Skin epidermis (tissue), 12 donors: ENCODE results near the gene OPN1SW.

Experiments used
- H3K27ac ChIP-seq, 21 experiments: fragments of 200-600 bp; sonication (generic) in 11 of 21; one replicate each; pipeline ENCODE4 v1.5.0; 2020; ENCODE audit warnings: mild to moderate bottlenecking in 3 of 21, inconsistent platforms in 2 of 21, moderate library complexity in 2 of 21
- H3K4me3 ChIP-seq, 7 experiments: fragments of 200-600 bp; sonication (generic) in 2 of 7; one replicate each; pipeline ENCODE4 v1.5.0; 2020; ENCODE audit warnings: inconsistent platforms in 2 of 7, mild to moderate bottlenecking in 2 of 7, moderate library complexity in 1 of 7

The OPN1SW gene

GRCh38 chr7:128738570-128739047, 37.0 kb downstream of the OPN1SW start:
- Histone ChIP-seq H3K27ac (peak overlapping the region in 20 of 21 experiments; percentile 69 to 97 (median 88)), H3K4me3 (peak overlapping the region; percentile 77 to 99 (median 96))

- peak overlapping the region in 12 of 21 experiments; percentile 77 to 97 (median 89) for H3K27ac ChIP-seq
Observed at GRCh38 chr7:128737867-128738385, 37.7 kb downstream of the OPN1SW start.

GRCh38 chr7:128737441-128737840, 38.2 kb downstream of the OPN1SW start:
- peak overlapping the region in 1 of 21 experiments; percentile 94 for H3K27ac ChIP-seq

More at GRCh38 chr7:128737867-128738385, 37.7 kb downstream of the OPN1SW start:
- no peak overlapping the region for H3K4me3 ChIP-seq

GRCh38 chr7:128735436-128735835, 40.2 kb downstream of the OPN1SW start:
- Histone ChIP-seq H3K4me3 (no peak overlapping the region), H3K27ac (no peak overlapping the region)

More at GRCh38 chr7:128737441-128737840, 38.2 kb downstream of the OPN1SW start:
- H3K4me3 ChIP-seq = no peak overlapping the region

GRCh38 chr7:128734890-128735289, 40.7 kb downstream of the OPN1SW start:
- Histone ChIP-seq H3K27ac (no peak overlapping the region), H3K4me3 (no peak overlapping the region)

DNA sequence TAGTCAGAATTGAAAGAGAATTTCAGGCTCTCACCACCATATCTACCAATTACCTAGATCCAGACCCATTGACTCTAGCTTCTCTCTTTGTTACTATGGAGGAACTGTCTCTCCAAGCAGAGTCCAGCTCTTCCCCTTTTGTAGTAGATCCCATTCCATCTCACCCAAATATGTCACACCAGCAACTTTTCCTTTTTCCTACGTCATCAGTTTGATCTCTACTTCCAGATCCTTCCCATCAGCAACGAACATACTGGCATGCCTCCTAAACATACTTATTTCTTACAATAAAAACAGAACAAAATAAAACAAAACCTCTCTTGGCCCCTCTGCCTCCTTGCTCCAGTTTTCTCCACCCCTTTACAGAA, 42.3 kb downstream of the OPN1SW start:
- Histone ChIP-seq H3K4me3 (no peak overlapping the region), H3K27ac (no peak overlapping the region)

DNA sequence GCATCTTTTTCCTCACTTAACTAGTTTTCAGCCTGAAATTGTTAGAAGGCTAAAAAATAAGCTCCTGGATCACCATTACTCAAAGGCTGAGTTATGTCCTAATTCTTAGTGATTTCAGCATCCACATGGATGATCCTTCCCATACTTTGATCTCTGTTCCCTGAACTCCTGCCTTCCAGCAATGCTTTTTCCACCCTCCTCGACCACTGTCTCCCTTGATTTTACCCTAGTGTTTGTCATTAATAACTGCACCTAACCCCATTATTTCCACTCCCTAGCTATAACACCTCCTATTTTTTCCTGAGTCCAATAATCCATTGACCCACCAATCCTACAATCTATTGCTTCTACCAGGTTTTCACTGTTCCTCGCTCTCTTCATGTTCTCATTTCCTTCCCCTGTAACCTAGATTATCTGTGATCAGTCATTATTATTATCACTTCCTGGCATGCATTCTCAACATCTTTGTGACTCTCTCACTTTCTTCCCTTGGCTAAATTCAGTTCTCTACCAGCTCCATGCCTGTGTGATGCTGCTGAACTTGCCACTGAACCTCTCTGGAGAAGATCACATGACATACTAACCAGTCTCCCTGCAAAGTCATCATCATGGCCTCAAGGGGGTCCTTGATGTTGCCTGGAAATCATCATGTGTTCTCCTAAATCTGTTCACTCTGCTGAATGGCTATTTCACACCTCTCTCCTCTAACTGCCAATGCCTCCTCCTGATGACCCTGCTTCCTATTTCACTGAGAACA, 42.9 kb downstream of the OPN1SW start:
- H3K4me3 ChIP-seq = no peak overlapping the region
- no peak overlapping the region for H3K27ac ChIP-seq

DNA sequence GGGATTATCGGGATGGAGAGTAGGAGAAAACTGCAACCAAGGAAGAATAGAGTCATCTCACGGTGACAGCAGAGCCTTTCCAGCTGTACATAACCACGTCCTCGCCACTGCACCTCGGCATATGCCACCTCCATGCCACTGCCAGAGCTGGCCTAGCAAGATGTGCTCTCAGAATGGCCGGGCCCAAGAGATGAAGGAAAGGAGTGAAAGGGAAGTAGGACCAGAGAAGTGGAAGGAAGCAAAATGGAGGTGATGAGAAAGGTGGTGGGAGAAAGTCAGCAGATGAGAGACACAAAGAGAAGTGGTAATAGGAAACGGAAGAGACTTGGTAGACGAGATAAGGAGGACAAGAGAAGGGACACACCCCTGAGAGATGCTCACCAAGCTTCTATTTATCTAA, 44.4 kb downstream of the OPN1SW start:
- Histone ChIP-seq H3K4me3 (no peak overlapping the region), H3K27ac (no peak overlapping the region)

DNA sequence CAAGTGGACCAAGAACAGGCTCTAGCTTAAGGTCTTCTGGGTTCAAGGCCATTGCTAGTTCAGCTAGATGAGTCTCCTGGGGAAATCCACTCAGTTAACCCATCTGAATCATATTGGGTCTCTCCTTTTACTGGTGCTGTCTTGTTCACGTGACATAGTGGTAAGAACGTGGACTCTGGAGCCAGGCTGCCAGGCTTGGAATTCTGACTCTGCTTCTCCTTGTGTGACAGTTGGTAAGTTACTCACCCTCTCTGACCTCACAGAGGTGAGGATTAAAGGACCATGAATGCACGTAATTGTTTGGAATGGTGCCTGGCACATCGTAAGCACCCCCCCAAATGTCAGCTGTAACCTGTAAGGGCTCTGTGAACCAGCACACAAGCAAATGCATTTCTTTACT, 46.1 kb downstream of the OPN1SW start:
- H3K27ac ChIP-seq = no peak overlapping the region
- H3K4me3 ChIP-seq = no peak overlapping the region

DNA sequence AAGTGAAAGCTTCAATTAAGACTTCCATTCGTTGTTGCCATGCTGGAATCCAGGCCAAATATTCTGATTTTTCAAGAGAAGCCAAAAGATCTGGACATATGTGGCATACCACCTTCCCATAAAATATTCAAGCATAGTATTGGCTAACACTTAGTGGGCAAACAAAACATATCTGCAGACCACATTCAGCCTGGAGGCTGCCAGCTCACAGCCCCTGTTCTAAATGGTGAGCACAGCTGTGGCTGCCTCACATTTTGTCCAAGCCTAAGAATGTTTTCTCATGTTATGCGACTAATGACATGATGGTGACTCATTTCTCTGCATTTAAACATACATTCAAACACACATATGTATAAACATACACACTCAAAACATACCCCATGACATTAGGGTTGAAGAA, 47.0 kb downstream of the OPN1SW start:
- H3K27ac ChIP-seq = no peak overlapping the region
- H3K4me3 ChIP-seq = no peak overlapping the region

GRCh38 chr7:128727239-128727638, 48.4 kb downstream of the OPN1SW start:
- no peak overlapping the region for H3K4me3 ChIP-seq
- peak overlapping the region in 1 of 21 experiments; percentile 14 for H3K27ac ChIP-seq

DNA sequence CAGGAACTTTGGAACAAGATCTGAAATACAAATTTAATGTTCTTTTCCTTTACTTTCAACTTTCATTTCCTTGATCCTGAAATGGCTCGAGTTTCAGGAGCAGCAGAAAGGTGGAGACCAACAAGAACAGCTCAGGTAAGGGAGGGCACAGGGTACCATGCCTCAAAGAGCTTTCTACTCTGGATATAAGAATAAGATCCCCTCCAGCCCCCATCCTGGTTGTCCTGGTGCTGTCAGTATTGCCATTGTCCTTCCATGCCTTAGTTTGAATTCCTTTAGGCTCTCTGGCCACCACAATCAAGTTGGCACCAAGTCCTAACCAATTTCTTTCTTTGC, 48.9 kb downstream of the OPN1SW start:
- Histone ChIP-seq H3K27ac (no peak overlapping the region), H3K4me3 (no peak overlapping the region)

DNA sequence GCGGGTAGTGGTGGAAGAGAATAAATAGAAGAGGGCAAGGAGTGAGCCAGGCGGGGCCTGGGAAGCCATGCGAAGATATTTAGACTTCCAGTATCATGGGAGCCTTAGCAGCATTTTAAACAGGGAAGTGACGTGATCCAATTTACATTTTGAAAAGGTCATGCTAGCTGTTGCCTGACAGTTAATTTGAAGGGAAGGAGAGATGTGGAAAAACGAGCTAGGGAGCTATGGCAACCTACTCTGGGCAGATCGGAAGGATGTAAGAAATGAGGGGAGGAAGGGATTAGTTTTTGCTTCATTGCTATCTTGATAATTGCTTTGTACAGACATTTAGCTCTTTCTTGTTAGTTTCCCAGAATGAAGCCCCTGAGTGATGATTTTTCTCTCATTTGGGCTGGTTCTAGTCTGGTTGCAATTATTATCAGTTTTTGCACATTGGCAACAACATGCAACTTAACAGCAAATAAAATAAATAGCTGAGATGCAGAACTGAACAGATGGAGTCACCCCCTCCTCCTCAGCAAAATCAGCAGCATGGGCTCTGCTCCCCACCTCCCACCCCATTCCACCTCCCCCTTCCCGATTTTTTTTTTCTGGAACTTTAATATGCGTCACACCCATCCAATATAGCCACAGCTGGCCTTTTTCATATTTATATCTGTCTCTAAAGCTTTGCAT, 49.4 kb downstream of the OPN1SW start:
- no peak overlapping the region for H3K27ac ChIP-seq

GRCh38 chr7:128725531-128725930, 50.1 kb downstream of the OPN1SW start:
- no peak overlapping the region for H3K27ac ChIP-seq
- no peak overlapping the region for H3K4me3 ChIP-seq

More for the DNA sequence above, 49.4 kb downstream of the OPN1SW start:
- no peak overlapping the region for H3K4me3 ChIP-seq

DNA sequence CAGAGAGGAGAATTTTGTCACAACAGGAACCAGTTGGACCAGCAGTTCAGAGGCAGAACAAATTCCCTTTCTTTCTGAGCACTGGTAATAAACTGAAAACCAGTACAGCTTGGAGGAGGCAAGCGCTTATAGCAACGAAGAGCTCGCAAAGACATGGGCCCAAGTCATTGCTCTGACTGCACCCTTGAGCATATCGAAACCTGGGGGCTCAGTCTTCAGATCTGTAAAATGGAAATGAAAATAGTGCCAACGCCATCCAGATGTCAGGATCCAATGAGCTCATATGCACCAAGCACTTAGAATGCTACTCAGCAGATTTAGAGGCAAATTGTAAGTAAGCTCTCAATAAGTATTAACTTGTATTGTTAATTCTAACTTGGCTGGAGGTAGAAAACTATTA, 50.9 kb downstream of the OPN1SW start:
- H3K4me3 ChIP-seq = no peak overlapping the region
- no peak overlapping the region for H3K27ac ChIP-seq
